Tracheal epithelial cell (primary cell): ENCODE measurements around the gene LYZL4. TPM values are rescaled to one million over a fixed set of nuclear protein-coding genes. Genes with fewer than 3 reads are reported as not detected.

Source experiments
- total RNA-seq: library from RNA; depleted of rRNA; stranded (reverse); fragments of >200 nt; gene quantifications from 2 replicates; pipeline ENCODE4 v1.2.1, GENCODE V29; 2014

Gene LYZL4, protein sequence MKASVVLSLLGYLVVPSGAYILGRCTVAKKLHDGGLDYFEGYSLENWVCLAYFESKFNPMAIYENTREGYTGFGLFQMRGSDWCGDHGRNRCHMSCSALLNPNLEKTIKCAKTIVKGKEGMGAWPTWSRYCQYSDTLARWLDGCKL
- total RNA-seq = not detected in 2 replicates

DNA sequence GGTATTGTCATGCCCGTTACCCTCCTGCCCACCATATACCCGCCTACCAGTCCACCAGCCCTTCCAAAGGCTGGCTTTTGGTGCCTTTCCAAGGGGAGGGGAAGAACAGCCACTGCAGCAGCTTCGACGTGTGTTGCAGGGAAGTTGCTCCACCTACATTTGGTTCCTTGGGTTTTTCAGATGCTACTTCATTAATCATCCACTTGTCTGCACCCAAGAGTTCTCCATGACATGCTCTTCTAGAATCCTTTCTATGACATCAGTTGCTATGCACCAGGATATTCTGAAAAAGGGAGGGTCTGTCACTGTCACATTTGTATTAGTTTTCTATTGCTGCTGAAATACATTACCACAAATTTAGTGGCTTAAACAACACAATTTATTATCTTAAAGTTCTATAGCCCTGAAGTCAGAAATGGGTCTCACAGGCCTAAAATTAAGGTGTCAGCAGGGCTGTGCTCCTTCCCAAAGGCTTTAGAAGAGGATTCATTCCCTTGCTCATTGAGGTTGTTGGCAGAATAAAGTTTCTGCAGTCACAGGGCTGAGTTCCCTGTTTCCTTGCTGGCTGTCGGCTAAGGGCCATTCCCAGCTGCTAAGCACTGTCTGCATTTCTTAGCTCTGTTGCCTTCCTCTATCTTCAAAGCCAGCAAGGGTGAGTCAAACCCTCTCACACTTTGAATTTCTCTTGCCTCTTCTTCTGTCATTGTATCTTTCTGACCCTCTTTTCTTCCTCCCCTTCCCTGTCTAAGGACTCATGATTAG, at the start of gene LYZL4:
Gene LYZL4 (minus strand): TSS at position 241 of the 762 bp plus-strand sequence. CDS start 3,359 bp downstream, outside the sequence.

Other genes starting within 250 kb of the LYZL4 start
- gene CCK, start 144.4 kb downstream of the LYZL4 start, total RNA-seq = 0.21 and 0.96 TPM in 2 replicates
- 3.4 and 7.9 TPM in 2 replicates for gene VIPR1, start 92.0 kb upstream of the LYZL4 start, total RNA-seq
- gene SEC22C, start 171.4 kb upstream of the LYZL4 start, total RNA-seq = 53.3 and 77.6 TPM in 2 replicates
- 19.8 and 24.1 TPM in 2 replicates for gene SS18L2, start 180.2 kb upstream of the LYZL4 start, total RNA-seq
- 22.7 and 25.8 TPM in 2 replicates for gene NKTR, start 190.1 kb upstream of the LYZL4 start, total RNA-seq
- 7.2 and 16.9 TPM in 2 replicates for gene ZBTB47, start 243.1 kb upstream of the LYZL4 start, total RNA-seq